Activated T-helper 17 cell treated with anti-CD3 and anti-CD28 coated beads, Interleukin-2, amount 50 U/mL, for 72 hours (primary cell): Measurements from ENCODE around the gene WRNIP1. TPM values are rescaled to one million over a fixed set of nuclear protein-coding genes. Genes with fewer than 3 reads are reported as not detected.
"Not testable (repeated sequence)": the region's sequence is repeated elsewhere in the genome, so short reads cannot be mapped to it uniquely, and the experiment has no call there.

Source experiments
- ATAC-seq: fragments of 150-1000 bp; cut with Tn5 transposase; replicated peaks from 2 replicates; pipeline ENCODE4 v1.10.0; 2021; ENCODE audit warnings: mild to moderate bottlenecking, moderate library complexity
- H3K27ac Mint-ChIP-seq: one replicate; pipeline ENCODE4 v1.8.0; 2022; ENCODE audit warnings: mixed read lengths
- H3K27me3 Mint-ChIP-seq: one replicate; pipeline ENCODE4 v1.8.0; 2022; ENCODE audit warnings: mixed read lengths
- H3K36me3 Mint-ChIP-seq: one replicate; pipeline ENCODE4 v1.8.0; 2022; ENCODE audit warnings: low read depth, mild to moderate bottlenecking, mixed read lengths
- H3K4me1 Mint-ChIP-seq: one replicate; pipeline ENCODE4 v1.8.0; 2022; ENCODE audit warnings: mixed read lengths
- H3K4me3 Mint-ChIP-seq: one replicate; pipeline ENCODE4 v1.8.0; 2022; ENCODE audit warnings: mild to moderate bottlenecking, mixed read lengths
- H3K9me3 Mint-ChIP-seq: one replicate; pipeline ENCODE4 v1.8.0; 2022; ENCODE audit warnings: mixed read lengths
- total RNA-seq, 2 donors: library from RNA; stranded (reverse); gene quantifications; one replicate each; pipeline ENCODE4 v1.2.3, GENCODE V29; 2022

WRNIP1 gene
- total RNA-seq, 2 donors from 2014 or later, result 30.4 to 48.5 TPM

DNA sequence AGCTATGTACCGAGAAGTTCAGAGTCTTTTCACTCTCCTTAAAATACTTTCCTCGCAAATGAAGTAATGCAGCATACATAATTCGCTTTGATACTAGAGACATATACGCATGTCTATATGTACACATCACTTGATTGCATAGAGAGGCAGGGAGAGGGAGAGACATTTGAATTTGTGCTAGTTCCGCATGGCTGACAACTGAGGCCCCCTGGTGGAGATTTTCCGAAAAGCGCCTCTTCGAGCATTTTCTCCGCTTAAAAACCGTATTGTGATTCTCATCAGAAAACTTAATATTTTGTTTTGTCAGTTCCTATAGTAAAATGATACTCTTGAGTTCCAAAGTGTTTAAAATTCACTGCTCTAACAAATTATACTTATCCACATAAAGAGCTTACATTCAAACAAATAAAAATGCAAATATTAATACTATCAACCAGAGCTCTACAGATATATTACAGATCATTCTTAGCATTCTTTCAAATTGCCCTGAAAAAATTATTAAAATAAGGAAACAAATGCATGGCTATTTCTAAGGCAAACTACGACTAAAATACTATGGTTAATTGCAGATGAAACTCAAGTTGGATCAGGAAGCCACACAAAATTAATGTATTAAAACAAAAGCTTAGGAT is 15.1 kb upstream of the WRNIP1 start:
- no peaks in the 10 kb centered on the region for H3K4me1 Mint-ChIP-seq
- H3K4me3 Mint-ChIP-seq, result no peak overlapping the region
- no peak for ATAC-seq
- no peaks in the 10 kb centered on the region for H3K9me3 Mint-ChIP-seq
- H3K27ac Mint-ChIP-seq, result no peak overlapping the region
- peaks cover 14% of the 10 kb centered on the region for H3K27me3 Mint-ChIP-seq
- no peaks in the 10 kb centered on the region for H3K36me3 Mint-ChIP-seq

GRCh38 chr6:2750832-2751231 is 14.4 kb upstream of the WRNIP1 start, which contains the start of gene MYLK4:
MYLK4 (minus strand) TSS chr6:2750922; CDS start chr6:2749294, 1,628 bp downstream.
- Mint-ChIP-seq H3K9me3 (no peaks in the 10 kb centered on the region), H3K27me3 (peaks cover 14% of the 10 kb centered on the region), H3K4me3 (no peak within 1 kb of the TSS), H3K36me3 (no peaks in the 10 kb centered on the region), H3K27ac (no peak within 1 kb of the TSS), H3K4me1 (no peaks in the 10 kb centered on the region)
- no peak for ATAC-seq

DNA sequence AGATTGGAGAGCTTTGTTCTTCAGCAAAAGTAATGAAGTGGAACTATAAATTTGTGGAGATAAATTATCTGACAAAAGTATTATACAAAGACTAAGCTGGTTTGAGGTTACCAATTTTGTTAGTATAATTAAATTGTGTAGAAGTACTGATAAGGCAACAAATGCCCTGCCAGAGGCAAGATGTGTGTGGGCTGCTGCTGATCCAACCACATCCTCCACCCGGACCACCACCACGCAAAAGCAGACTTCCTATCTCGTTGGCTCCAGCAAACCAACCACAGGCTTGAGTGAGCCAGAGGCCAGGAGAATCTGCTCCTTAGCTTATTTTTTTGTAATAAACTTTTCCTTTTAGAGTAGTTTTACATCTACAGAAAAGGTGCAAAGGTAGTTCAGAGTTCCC is 13.3 kb upstream of the WRNIP1 start:
- no peak for ATAC-seq
- Mint-ChIP-seq H3K27ac (no peak overlapping the region), H3K36me3 (no peaks in the 10 kb centered on the region), H3K27me3 (peaks cover 14% of the 10 kb centered on the region), H3K9me3 (no peaks in the 10 kb centered on the region), H3K4me3 (no peak overlapping the region), H3K4me1 (no peaks in the 10 kb centered on the region)

GRCh38 chr6:2752477-2753109 is 12.6 kb upstream of the WRNIP1 start:
- Mint-ChIP-seq H3K27me3 (peaks cover 14% of the 10 kb centered on the region), H3K4me1 (no peaks in the 10 kb centered on the region), H3K27ac (no peak overlapping the region)

DNA sequence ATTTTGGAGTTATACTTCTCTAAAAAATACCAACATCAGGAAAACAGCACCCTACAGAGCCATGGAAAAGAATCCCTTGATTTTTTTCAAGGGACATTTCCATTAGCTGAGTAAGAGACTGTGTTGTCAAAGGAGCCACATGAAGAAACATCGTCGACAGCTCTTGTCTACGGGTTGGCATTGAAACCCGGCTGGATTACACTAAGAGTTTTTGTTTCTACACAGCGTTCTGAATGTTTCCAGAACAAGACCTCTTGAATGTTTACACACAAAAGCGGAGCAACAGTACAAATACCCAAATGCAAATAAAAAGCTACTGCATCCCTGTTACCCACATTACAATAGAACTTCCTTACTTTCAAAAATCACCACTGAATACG is 12.1 kb upstream of the WRNIP1 start:
- H3K4me1 Mint-ChIP-seq, result no peaks in the 10 kb centered on the region
- no peaks in the 10 kb centered on the region for H3K9me3 Mint-ChIP-seq
- H3K27ac Mint-ChIP-seq, result no peak overlapping the region
- no peaks in the 10 kb centered on the region for H3K36me3 Mint-ChIP-seq
- ATAC-seq, result no peak
- peaks cover 14% of the 10 kb centered on the region for H3K27me3 Mint-ChIP-seq
- H3K4me3 Mint-ChIP-seq, result no peak overlapping the region

More at GRCh38 chr6:2752477-2753109, 12.6 kb upstream of the WRNIP1 start:
- no peaks in the 10 kb centered on the region for H3K36me3 Mint-ChIP-seq
- H3K9me3 Mint-ChIP-seq, result no peaks in the 10 kb centered on the region
- H3K4me3 Mint-ChIP-seq, result no peak overlapping the region
- ATAC-seq, result no peak

- H3K9me3 Mint-ChIP-seq, result no peaks in the 10 kb centered on the region
- peaks cover 14% of the 10 kb centered on the region for H3K27me3 Mint-ChIP-seq
- H3K36me3 Mint-ChIP-seq, result no peaks in the 10 kb centered on the region
- no peak for ATAC-seq
- H3K4me3 Mint-ChIP-seq, result no peak overlapping the region
- no peak overlapping the region for H3K27ac Mint-ChIP-seq
- no peaks in the 10 kb centered on the region for H3K4me1 Mint-ChIP-seq
Observed at GRCh38 chr6:2753743-2754142, 11.4 kb upstream of the WRNIP1 start.

- H3K36me3 Mint-ChIP-seq, result no peaks in the 10 kb centered on the region
- H3K27ac Mint-ChIP-seq, result no peak overlapping the region
- H3K27me3 Mint-ChIP-seq, result peaks cover 14% of the 10 kb centered on the region
- no peak for ATAC-seq
- H3K4me3 Mint-ChIP-seq, result no peak overlapping the region
- no peaks in the 10 kb centered on the region for H3K9me3 Mint-ChIP-seq
- H3K4me1 Mint-ChIP-seq, result no peaks in the 10 kb centered on the region
Observed at GRCh38 chr6:2754393-2754792, 10.8 kb upstream of the WRNIP1 start.

DNA sequence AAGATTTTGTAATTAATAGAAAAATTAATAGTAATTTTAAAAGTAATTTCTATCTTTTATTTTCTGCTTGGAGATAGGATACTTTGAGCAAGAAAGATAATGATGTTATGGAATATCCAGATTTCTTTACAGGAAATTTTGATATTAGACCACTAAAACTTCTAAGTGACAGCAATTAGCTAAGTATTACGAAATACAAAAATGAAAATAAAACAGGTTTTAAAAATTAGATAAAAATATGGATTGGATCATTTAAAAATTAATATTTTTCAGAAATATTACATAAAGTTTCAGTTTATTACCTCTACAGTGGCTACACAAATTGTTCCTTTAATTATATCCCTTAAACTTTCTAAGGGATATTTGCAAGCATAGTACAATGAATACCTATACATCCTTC is 10.3 kb upstream of the WRNIP1 start:
- Mint-ChIP-seq H3K27ac (no peak overlapping the region), H3K9me3 (no peaks in the 10 kb centered on the region), H3K27me3 (peaks cover 14% of the 10 kb centered on the region), H3K36me3 (no peaks in the 10 kb centered on the region), H3K4me3 (no peak overlapping the region), H3K4me1 (no peaks in the 10 kb centered on the region)
- ATAC-seq, result no peak

- Mint-ChIP-seq H3K27me3 (peaks cover 14% of the 10 kb centered on the region), H3K27ac (no peak overlapping the region), H3K9me3 (no peaks in the 10 kb centered on the region), H3K4me3 (no peak overlapping the region), H3K4me1 (peaks cover under 1% of the 10 kb centered on the region), H3K36me3 (no peaks in the 10 kb centered on the region)
- no peak for ATAC-seq
Observed at GRCh38 chr6:2755456-2755855, 9.7 kb upstream of the WRNIP1 start.

DNA sequence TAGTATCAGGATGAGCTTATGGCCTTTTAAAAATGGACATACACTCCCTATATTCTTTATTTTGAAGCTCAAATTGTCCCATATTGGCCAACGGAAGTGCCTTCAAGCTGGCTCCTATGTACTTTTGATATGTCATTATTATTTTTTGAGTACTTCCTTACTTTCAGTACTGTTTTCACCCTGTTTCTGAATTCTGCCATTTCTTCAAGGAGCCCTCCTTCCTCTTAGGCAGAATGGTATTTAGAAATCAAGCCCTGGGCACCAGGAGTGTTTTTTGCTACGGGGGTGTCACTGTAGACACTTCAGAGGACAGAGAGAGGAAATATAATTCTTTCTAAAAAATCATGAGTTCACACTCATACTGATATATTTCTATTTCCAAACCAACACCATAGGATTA is 9.0 kb upstream of the WRNIP1 start:
- peaks cover 10% of the 10 kb centered on the region for H3K27me3 Mint-ChIP-seq
- no peak overlapping the region for H3K4me3 Mint-ChIP-seq
- H3K9me3 Mint-ChIP-seq, result no peaks in the 10 kb centered on the region
- ATAC-seq, result no peak
- H3K36me3 Mint-ChIP-seq, result no peaks in the 10 kb centered on the region
- H3K4me1 Mint-ChIP-seq, result peaks cover 8% of the 10 kb centered on the region
- H3K27ac Mint-ChIP-seq, result no peak overlapping the region

DNA sequence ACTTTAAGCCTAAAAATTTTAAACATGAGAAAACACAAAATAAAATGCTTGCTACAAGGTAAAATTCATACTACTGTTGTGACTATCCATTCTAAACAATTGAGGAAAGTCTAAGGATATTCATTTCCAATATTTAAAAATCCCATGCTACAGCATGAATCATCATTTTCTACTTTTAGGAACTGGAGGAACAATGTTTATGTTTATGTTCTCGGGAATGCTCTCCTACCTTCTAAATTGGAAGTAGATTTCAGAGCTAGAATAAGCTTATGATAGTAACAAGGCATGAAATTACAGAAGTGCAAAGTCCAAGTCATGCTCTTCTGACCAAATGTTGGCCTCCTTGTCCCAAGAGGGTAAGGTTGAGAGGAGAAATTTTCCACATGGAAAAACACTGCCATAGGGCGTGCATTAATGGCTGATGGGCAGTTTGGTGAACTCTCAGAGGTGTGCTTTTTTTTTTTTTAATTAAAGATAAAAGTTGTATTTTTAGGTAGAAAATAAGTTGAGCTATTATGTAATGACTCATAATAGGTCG is 8.4 kb upstream of the WRNIP1 start:
- H3K27ac Mint-ChIP-seq, result no peak overlapping the region
- H3K4me3 Mint-ChIP-seq, result no peak overlapping the region
- no peaks in the 10 kb centered on the region for H3K36me3 Mint-ChIP-seq
- peaks cover 8% of the 10 kb centered on the region for H3K4me1 Mint-ChIP-seq
- H3K27me3 Mint-ChIP-seq, result peaks cover 10% of the 10 kb centered on the region
- ATAC-seq, result no peak
- no peaks in the 10 kb centered on the region for H3K9me3 Mint-ChIP-seq

GRCh38 chr6:2758980-2759379 is 6.2 kb upstream of the WRNIP1 start:
- H3K27me3 Mint-ChIP-seq, result peaks cover 5% of the 10 kb centered on the region
- no peak overlapping the region for H3K4me3 Mint-ChIP-seq
- peaks cover 8% of the 10 kb centered on the region for H3K4me1 Mint-ChIP-seq
- no peak overlapping the region for H3K27ac Mint-ChIP-seq
- no peaks in the 10 kb centered on the region for H3K9me3 Mint-ChIP-seq
- no peaks in the 10 kb centered on the region for H3K36me3 Mint-ChIP-seq
- no peak for ATAC-seq

DNA sequence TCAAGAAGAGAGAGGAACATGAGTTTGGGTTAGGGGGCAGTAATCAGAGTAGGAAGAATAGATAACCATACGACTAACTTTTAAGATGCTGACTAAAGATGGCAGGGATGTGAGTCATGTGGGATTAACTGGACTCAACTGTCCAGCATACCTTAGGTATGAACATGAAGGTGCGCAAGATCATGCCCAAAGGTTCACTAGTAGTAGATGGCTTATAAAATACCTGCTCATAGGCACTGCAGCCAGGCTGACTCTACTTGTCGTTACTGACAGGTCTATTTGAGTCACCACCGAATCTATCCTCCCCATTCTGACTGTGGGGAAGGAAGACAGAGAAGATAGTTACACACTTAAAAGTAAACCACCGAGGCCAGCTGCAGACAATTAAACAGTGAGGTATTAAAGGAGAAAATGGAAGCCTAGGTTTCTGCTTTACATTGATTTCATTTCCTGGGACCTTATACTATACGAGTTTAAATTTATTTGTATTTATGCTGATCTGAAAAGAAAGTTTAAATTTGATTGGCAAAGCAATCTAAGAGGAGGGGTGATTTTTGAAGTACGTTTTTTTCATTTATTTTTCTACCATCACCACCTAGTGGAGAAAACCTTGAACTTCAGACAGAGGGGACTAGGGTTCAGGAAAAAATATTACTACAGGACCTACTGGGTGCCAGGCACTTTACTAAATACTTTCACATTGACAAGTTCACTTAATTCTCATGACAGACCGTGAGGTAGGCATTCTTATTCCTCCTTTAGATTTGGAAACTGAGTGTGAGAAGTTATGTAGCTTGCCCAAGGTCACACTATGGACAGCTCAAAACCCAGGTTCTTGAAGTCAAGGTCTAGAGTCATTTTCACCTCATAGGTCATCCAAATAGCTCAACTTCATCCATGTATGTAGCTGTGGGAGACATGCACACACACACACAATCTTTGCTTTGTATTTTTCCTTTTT is 4.0 kb upstream of the WRNIP1 start:
- Mint-ChIP-seq H3K27ac (peak overlapping the region; percentile 76), H3K9me3 (no peaks in the 10 kb centered on the region), H3K4me1 (peaks cover 12% of the 10 kb centered on the region), H3K27me3 (no peaks in the 10 kb centered on the region), H3K36me3 (peaks cover under 1% of the 10 kb centered on the region), H3K4me3 (peak overlapping the region; percentile 79)
- ATAC-seq, result peak; percentile 25

- ATAC-seq, H3K9me3 Mint-ChIP-seq, H3K27ac Mint-ChIP-seq, H3K4me3 Mint-ChIP-seq, H3K27me3 Mint-ChIP-seq: not testable (repeated sequence)
- peaks cover 22% of the 10 kb centered on the region for H3K4me1 Mint-ChIP-seq
- peaks cover 17% of the 10 kb centered on the region for H3K36me3 Mint-ChIP-seq
Observed at GRCh38 chr6:2762868-2763267, 2.3 kb upstream of the WRNIP1 start.
